Activated CD8-positive, alpha-beta memory T cell treated with anti-CD3 and anti-CD28 coated beads for 48 hours (primary cell): ENCODE measurements around the gene UBAP2.
"Not testable (repeated sequence)": the region's sequence is repeated elsewhere in the genome, so short reads cannot be mapped to it uniquely, and the experiment has no call there.

Source experiments
- DNase-seq, 3 experiments: peaks; one replicate each; pipeline ENCODE4 v3.0.0-alpha.2; 2020; ENCODE audit warnings: low read depth in 2 of 3, low spot score in 2 of 3

Gene UBAP2

DNA sequence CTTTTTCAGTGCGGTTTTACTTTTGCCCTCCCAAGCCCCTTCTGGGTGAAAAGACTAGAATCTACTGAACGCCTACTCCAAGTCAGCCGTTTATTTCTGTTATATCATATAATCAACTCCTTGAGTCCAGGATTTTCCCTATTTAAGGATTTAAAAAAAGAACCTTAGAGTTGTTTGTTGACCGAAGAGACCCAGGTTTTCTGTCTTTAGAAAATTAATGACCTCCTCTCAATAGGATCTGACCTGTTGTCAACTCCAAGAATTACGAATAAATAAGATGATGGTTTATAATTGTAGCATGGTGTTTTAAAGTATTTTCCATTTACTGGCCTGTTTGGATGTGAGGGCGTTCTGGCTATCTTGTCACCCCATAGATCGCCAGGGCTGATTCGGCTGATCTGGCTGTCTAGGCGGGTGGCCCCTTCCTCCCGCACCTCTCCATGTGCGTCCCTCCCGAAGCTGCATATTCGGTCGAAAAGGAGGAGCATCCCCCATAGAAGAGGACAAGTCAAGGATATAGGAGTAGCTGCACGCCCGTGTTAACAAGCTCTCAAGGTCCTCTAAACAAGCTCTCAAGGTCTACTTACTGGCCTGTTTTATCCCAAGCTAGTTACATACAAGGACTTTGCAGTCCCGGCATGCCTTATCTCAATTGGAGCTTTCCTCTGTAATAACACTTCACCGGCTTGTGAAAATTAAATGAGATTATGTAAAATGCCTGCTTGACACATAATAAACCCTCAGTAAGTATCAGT, 1.1 kb upstream of the UBAP2 start:
- DNase-seq, result no peak

DNA sequence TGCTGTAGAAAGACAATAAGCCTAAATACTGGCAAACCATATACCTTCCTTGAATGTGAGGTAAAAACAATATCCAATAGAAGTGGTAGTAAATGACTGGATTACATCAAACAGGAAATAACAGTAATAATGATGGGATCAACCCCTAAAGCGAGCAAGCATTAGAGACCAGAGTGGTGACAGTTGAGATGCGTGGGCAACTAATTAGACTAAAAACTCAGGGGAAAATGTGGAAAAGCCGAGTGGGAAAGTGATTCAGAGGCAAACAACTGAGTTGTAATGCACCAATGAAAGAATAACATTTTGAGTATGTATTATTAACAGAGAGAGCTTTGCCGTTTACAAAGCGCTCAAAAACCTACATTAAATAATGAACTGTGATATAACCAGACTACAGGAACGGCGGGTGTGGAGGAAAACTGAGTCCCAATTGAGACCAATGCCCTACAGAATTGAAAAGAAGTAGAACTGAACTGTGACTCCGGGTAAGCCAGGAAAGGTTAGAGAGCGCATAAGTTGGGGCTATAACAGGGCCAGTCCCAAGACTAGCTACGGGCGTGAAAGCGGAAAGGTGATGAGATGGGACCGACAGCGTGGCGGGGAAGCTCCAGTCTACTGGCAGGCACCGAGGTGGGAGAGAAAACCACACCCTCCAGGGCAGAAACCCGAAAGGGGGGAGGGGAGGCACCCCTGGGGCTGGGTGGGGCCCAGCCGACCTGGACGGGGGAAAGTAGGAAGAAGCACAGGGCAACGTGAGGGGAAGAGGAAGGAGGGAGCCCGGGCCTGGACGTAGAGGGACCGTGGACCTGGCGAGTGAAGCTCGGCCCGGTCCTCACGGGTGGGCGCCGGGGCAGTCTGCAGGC, 592 bp downstream of the UBAP2 start:
- peak; percentile 41 to 50 (median 44) for DNase-seq

DNA sequence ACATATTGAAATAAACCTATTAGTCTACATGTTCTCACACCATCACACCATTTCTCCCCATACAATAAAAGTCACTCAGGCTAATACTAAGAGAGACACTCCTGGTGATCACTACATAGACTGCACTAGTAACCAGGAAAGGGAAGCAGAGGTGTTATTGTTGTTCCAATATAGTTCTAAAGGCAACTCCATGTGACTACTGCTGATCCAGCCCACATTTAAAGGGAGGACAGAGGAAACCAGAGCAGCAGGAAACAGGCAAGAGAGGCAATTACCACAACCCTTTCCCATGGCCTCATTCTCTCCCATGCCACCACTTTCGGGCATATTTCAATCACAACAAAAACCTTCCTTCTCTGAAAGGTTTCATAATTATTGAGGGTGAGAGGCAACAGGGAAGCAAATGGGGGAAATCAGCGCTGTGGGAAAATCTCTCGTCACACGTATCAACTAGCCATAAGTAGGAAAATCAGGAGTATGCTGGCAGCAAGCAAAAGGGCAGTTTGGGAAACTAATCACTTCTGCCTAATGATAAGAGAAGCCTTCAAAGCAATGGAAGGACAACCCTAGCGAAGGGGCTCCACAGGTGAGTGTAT, 1.8 kb downstream of the UBAP2 start:
- no peak for DNase-seq

DNA sequence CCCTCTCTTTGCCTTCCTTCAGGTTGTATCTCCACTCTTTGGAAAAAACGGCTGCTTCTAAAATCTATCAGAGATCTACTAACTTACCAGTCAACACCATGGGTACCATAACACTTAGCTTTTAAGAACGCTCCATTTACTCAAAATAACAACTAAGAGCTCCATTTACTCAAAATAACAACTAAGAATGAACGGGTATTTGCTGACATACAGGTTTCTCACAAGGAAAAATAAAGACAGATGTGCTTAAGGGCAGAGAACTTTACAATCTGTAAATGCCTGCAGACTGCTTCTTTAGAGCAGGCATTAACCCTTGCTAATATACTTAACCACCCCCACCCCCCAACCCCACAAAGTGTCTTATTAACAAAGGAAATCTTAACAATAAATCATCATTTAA, 2.8 kb downstream of the UBAP2 start:
- no peak for DNase-seq

- DNase-seq, result not testable (repeated sequence)
Measured at GRCh38 chr9:34042074-34042473, 6.6 kb downstream of the UBAP2 start.

- DNase-seq, result not testable (repeated sequence)
Measured at GRCh38 chr9:34038851-34039250, 9.8 kb downstream of the UBAP2 start.

GRCh38 chr9:34037626-34038025, 11.1 kb downstream of the UBAP2 start:
- DNase-seq, result no peak

GRCh38 chr9:34036625-34037024, 12.1 kb downstream of the UBAP2 start:
- no peak for DNase-seq

DNA sequence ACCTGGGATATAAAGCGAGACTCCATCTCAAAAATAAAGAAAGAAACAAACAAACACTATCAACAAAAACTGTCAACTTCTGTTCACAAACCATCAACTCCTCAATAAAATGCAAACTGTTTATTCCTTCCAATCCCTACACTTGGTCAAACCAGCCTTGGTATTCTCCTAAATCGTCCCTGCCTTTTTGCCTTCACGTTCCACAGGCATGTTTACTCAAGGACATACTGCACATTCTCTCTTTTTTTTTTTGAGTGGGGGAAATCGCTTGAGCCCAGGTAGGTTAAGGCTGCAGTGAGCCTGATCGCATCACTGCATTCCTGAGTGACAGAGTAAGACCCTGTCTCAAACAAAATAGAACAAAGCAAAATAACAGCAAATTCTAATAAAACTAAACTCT, 13.0 kb downstream of the UBAP2 start:
- no peak for DNase-seq

GRCh38 chr9:34034698-34035065, 14.0 kb downstream of the UBAP2 start:
- no peak for DNase-seq

DNA sequence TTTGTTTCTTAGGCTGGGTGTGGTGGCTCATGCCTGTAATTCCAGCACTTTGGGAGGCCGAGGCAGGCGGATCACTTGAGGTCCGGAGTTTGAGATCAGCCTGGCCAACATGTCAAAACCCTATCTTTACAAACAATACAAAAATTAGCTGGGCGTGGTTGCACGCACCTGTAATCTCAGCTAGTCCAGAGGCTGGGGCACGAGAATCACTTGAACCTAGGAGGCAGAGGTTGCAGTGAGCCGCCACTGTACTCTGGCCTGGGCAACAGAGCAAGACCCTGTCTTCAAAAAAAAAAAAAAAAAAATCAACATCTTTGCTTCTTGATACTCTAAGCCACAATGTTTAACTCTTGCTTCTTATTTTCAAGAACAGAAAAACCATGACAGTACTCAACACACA, 16.1 kb downstream of the UBAP2 start:
- no peak for DNase-seq

DNA sequence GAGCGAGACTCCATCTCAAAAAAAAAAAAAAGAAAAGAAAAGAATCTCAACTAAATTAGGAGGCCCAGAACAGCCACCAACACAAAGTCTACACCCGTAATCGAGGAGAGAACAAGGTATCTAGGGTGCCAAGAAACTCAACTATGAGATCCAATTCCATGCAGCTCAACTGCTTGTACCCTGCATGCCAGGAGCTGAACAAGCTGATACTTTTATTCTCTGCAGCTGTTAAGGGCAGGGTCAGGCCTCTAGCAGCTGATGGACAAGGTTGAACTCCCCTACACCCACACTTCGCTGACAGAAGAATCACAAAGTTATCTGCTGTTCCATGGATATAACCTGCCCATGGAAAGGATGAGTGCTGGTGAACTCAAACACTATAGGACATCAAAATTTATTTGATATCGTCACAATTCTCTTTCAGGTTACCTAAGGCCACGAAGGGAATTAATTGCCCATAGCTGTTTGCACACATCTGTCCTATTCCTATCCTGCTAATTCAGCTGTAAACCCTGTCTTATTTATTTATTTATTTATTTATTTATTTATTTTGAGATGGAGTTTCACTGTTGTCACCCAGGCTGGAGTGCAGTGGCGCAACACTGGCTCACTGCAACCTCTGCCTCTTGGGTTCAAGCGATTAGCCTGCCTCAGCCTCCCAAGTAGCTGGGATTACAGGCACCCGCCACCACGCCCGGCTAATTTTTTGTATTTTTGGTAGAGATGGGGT, 20.7 kb downstream of the UBAP2 start:
- DNase-seq, result no peak

DNA sequence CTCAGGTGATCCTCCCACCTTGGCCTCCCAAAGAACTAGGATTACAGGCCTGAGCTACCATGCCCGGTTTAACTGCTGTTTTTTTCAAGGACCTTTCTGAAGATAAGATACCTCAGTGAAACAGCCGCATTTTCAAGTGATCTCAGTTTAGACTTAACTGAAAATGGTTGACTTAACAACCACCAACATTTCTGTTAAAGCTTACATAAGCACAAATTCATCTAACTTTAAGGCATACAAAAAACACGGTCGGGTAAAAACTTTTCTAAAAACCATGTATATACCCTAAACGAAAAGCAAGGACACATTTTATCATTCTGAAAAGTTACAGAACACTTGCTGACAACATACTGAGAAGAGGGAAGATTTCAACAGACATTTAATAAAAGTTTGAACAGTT, 22.9 kb downstream of the UBAP2 start:
- no peak for DNase-seq

DNA sequence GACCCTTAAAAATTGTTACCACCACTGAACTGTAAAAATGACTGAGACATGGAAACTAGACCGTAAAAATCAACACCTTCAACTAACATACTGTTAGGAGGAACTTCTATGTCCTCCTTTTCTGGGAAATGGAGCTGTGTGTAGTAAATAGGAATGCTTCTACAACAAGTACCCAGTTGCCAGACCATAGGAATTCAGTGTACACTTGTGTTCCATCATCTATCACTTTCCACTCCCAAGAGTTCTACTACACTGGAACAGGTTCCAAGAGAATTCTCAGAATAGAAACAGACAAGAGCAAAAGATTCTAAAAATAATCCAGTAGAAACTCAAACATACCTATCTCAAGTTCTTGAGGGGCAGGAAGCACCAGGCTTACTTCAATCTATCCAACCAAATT, 23.6 kb downstream of the UBAP2 start:
- DNase-seq, result no peak

- not testable (repeated sequence) for DNase-seq
Measured at GRCh38 chr9:34024476-34024875, 24.2 kb downstream of the UBAP2 start.

DNA sequence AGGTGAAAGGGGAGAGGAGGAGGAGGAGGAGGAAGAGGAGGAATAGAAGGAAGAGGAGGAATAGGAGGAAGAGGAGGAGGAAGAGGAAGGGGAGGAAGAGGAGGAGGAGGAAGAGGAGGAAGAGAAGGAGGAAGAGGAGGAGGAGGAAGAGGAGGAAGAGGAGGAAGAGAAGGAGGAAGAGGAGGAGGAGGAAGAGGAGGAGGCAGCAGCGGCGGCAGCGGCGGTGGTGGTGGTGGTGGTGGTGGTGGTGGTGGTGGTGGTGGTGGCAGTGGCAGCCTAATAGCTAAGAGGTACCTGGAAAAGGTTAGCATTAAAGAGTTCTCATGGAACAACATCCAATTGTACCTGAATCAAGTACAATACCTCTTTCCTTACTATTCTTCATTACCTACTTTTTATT, 32.5 kb downstream of the UBAP2 start:
- DNase-seq, result no peak

- DNase-seq, result no peak
Measured at GRCh38 chr9:34010979-34011378, 37.7 kb downstream of the UBAP2 start.

DNA sequence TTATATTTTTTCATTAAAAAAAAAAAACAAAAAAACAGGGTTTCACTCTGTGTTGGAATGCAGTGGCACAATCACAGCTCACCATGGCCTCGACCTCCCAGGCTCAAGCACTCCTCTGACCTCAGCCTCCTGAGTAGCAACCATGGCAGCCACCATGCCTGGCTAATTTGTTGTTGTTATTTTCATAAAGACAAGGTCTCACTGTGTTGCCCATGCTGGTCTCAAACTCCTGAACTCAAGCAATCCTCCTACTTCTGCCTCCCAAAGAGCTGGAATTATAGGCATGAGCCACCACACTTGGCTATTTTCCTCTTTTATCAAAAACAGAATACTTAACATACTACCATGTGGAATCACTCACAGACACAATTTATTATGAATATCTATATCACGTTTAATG, 46.7 kb downstream of the UBAP2 start:
- no peak for DNase-seq

- DNase-seq, result no peak
Measured at GRCh38 chr9:34001298-34001697, 47.4 kb downstream of the UBAP2 start.

DNA sequence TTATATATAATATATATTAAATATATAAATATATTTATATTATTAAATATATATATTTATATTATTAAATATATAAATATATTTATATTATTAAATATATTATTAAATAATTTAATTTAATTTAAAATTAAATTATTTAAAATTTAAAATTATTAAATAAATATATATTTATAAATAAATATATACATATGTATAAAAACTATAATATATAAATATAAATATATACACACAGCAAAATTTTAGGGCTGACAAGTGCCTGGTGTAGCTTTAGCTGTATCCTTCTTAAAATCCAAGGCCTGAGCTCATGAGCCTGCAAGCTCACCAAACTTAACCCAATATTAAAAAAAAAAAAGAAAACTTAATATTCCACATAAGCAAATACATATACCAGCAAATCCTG, 53.2 kb downstream of the UBAP2 start:
- no peak for DNase-seq

DNA sequence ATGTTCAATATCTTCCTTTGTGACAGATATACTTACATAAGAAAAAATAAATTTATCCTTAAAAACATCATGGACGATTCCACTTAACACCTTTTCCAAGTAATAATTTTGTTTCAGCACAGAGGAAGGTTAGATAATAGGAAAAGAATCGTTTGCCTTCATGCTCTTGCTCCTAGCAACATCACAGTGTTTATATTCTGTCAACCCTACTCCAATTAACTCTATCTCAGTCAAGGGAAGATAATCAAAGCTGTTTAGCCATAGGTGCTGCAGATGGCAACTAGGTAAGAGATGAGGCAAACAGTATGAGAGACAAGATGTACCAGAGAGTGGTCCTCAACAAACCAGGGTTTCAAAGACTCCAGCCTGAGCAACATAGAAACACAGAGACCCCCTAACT, 55.6 kb downstream of the UBAP2 start:
- no peak for DNase-seq

GRCh38 chr9:33992632-33993031, 56.1 kb downstream of the UBAP2 start:
- no peak for DNase-seq
